Measurements from ENCODE around the gene BACE1-AS. TPM values are rescaled to one million over a fixed set of nuclear protein-coding genes. Genes with fewer than 3 reads are reported as not detected.

BACE1-AS gene
- total RNA-seq, 1 donor from 2014 or later: 6.8 TPM

GRCh38 chr11:117273550-117274289, 17.4 kb upstream of the BACE1-AS start:
- Mint-ChIP-seq H3K27me3 (ENCODE audit: low read depth, unreplicated experiment) (no peaks in the 10 kb centered on the region), H3K9me3 (ENCODE audit: unreplicated experiment) (no peaks in the 10 kb centered on the region), H3K27ac (ENCODE audit: unreplicated experiment) (peak overlapping the region; percentile 98), H3K4me1 (ENCODE audit: low read depth, unreplicated experiment) (peaks cover 18% of the 10 kb centered on the region), H3K36me3 (ENCODE audit: low read depth, unreplicated experiment) (peaks cover 5% of the 10 kb centered on the region), H3K4me3 (ENCODE audit: unreplicated experiment) (peak overlapping the region; percentile 34)
- H3K9me3 ChIP-seq (ENCODE audit: insufficient read depth, low read depth, low read length): no peaks in the 10 kb centered on the region
- no peaks in the 10 kb centered on the region for H3K79me2 ChIP-seq (ENCODE audit: insufficient read depth, low read length)
- no peaks in the 10 kb centered on the region for H3K27me3 ChIP-seq (ENCODE audit: insufficient read depth, low read length)
- H3K36me3 ChIP-seq (ENCODE audit: insufficient read depth, low read length): no peaks in the 10 kb centered on the region
- peak overlapping the region; percentile 70 for H3K9ac ChIP-seq (ENCODE audit: low read length)
- TF ChIP-seq CTCF (IDR thresholded peaks at IDR 0.05; ENCODE audit: insufficient read depth, low read depth, low read length) (no peak), EZH2 (IDR thresholded peaks at IDR 0.05; ENCODE audit: insufficient read depth, low read length) (no peak)
- H2AFZ ChIP-seq (ENCODE audit: low read depth, low read length): peak overlapping the region; percentile 54
- no peaks in the 10 kb centered on the region for H4K20me1 ChIP-seq (ENCODE audit: insufficient read depth, low read length)
- FAIRE-seq (peak; percentile 80), DNase-seq (ENCODE audit: low read depth) (peak; percentile 80)
- peak overlapping the region; percentile 32 for H3K4me3 ChIP-seq (ENCODE audit: insufficient read depth, low read depth, low read length)
- H3K4me2 ChIP-seq (ENCODE audit: low read length): peak overlapping the region; percentile 79
- H3K27ac ChIP-seq (ENCODE audit: low read depth, low read length): peak overlapping the region; percentile 89
- peaks cover 10% of the 10 kb centered on the region for H3K4me1 ChIP-seq (ENCODE audit: insufficient read depth, low read length)

GRCh38 chr11:117278347-117278746, 12.8 kb upstream of the BACE1-AS start:
- Histone ChIP-seq H2AFZ (ENCODE audit: low read depth, low read length) (no peak overlapping the region), H3K36me3 (ENCODE audit: insufficient read depth, low read length) (peaks cover 2% of the 10 kb centered on the region), H3K9ac (ENCODE audit: low read length) (no peak overlapping the region), H3K4me1 (ENCODE audit: insufficient read depth, low read length) (peaks cover 27% of the 10 kb centered on the region), H3K4me3 (ENCODE audit: insufficient read depth, low read depth, low read length) (no peak overlapping the region), H3K9me3 (ENCODE audit: insufficient read depth, low read depth, low read length) (no peaks in the 10 kb centered on the region), H3K79me2 (ENCODE audit: insufficient read depth, low read length) (no peaks in the 10 kb centered on the region), H4K20me1 (ENCODE audit: insufficient read depth, low read length) (peaks cover 3% of the 10 kb centered on the region), H3K4me2 (ENCODE audit: low read length) (no peak overlapping the region), H3K27ac (ENCODE audit: low read depth, low read length) (no peak overlapping the region), H3K27me3 (ENCODE audit: insufficient read depth, low read length) (no peaks in the 10 kb centered on the region)
- Mint-ChIP-seq H3K27me3 (ENCODE audit: low read depth, unreplicated experiment) (no peaks in the 10 kb centered on the region), H3K36me3 (ENCODE audit: low read depth, unreplicated experiment) (peaks cover 3% of the 10 kb centered on the region), H3K4me3 (ENCODE audit: unreplicated experiment) (no peak overlapping the region), H3K9me3 (ENCODE audit: unreplicated experiment) (no peaks in the 10 kb centered on the region), H3K4me1 (ENCODE audit: low read depth, unreplicated experiment) (peaks cover 39% of the 10 kb centered on the region), H3K27ac (ENCODE audit: unreplicated experiment) (no peak overlapping the region)
- FAIRE-seq: no peak
- TF ChIP-seq CTCF (IDR thresholded peaks at IDR 0.05; ENCODE audit: insufficient read depth, low read depth, low read length) (no peak), EZH2 (IDR thresholded peaks at IDR 0.05; ENCODE audit: insufficient read depth, low read length) (no peak)
- no peak for DNase-seq (ENCODE audit: low read depth)

All from astrocyte (in vitro differentiated cells and primary cell).